SIG-M5 treated with dmso at 0.1 percent for 504 hours (cell line): Measurements from ENCODE around the gene SPECC1.
"Not testable (repeated sequence)": the region's sequence is repeated elsewhere in the genome, so short reads cannot be mapped to it uniquely, and the experiment has no call there.

ENCODE experiments used
- DNase-seq: peaks from one replicate; lab custom pipeline; 2025; ENCODE audit not compliant: unreplicated experiment; lab: John Stamatoyannopoulos, UW

Gene SPECC1

GRCh38 chr17:20071824-20072691 is 62.9 kb downstream of the SPECC1 start:
- DNase-seq: no peak

DNA sequence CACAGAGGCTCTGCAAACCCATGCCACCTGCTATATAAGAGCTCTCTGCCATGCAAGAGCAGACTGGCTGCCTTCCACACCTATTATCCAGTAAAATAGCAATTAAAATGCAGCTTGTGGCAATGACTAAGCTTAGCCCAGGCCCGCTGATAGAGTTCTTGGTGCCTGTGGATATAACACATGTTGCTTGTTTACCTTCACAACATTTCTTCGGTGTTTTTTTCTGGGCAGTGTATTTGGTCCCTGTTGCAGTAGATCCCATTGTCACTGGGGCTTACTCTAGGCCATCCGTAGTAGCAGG is 63.5 kb downstream of the SPECC1 start:
- no peak for DNase-seq

DNA sequence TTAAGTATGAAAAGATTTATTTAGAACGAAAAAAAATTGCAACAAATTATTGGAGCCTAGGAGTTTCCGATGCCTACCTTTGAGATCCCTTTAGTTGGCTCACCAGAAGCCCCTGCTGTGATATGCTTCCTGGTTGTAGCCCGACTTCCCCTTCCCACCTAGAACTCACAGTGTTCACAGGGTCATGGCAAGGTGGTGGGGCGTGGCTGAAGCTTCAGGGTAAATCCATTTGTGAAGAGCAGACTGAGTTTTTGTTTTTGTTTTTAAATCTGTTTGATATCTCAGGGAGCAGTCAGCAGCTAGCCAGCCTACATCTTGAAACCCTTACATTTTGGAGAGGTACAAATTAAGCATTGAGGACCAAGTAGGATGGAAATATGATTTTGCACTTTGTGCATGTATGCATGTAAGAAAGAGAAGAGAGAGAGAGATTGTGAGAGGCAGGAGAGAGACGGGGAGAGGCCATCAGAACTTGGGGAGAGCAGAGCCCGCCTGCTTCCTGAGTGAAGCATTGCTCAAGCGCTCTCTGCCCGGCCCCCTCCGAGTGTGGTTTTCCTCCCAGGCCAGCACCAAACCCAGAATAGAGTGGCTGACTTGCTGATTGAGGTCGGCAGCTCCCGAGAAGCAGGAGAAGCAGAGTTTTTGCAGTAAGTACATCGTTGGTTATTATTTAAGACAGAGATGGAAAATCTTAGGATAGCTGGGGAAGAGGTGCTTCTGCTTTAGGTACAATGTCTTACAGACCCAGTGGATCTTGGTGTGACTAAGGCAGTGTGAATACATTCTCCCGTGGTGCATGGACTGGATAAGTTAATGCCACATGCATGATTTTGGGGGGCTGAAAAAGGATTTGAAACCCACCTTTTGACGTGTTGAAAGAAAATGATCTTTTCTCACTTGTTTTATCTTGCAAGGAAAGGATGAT is 64.2 kb downstream of the SPECC1 start:
- DNase-seq: peak; percentile 95

DNA sequence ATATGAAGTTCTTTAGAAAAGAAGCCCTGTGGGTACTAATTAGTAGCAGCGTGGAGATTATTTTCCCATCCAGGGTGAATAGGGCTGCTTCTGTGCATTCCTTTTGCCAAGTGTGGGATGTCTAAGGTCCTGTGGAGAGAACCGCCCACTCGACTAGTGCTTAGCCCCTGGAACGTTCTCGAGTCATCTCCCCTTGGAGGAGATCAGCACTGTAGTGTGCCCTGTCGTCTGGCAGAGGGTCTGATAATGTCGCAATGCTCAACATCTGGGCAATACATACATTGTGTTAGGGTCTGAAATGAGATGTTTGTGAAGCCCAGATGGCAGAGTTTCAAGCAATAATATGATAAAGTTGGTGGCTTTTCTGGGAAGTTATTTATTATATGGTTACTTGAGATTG is 64.8 kb downstream of the SPECC1 start:
- peak; percentile 55 for DNase-seq

GRCh38 chr17:20074489-20074888 is 65.3 kb downstream of the SPECC1 start:
- peak; percentile 82 for DNase-seq

- not testable (repeated sequence) for DNase-seq
Measured at GRCh38 chr17:20076137-20076536, 67.0 kb downstream of the SPECC1 start.

DNA sequence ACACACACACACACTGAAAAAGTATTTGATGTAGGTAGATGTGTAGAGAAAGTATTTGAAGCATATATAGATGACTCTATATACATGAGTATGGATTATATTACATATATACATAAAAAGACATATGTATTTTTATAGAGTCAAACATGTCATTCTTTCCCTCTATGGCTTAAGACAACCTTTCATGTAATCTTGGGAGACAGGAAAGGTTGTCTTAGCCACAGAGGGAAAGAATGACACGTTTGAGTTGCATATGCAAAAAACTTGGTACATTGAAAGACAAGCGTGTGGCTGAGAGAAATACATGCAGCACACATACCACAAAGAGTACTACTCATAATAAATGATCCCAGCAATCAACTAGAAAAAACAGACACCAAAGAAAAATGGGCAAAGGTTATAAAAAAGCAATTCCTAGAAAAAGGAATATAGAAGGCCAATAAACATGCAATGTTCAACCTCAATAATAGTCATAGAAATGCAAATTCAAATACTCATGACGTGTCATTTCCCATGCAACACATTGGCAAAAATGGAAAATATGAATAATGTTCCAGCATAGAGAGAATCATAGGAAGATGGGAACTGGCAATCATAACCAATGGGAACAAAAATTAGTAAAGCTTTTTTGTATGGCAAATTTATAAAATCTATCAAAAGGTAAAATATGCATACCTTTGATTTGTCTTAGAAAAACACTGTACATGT is 69.0 kb downstream of the SPECC1 start:
- no peak for DNase-seq

DNA sequence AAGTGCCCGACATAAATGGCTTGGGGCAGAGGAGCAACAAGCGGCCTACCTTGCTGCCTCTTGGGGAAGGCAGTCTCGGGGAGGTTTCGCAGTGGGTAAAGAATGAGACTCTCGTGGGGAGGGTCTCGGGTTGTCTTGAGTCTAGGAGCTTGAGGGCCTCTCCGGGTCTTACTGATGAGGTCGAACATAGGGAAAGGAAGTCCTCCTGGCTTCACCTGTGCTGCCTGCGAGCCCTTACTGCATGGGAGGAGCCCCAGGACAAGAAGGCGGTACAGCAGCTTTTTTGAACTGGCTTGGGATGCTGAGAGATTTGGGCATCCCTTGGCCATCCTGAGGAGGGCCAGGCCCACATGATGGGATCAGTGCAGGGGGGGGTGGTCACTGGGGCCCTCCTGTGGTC is 71.4 kb downstream of the SPECC1 start:
- DNase-seq: no peak

DNA sequence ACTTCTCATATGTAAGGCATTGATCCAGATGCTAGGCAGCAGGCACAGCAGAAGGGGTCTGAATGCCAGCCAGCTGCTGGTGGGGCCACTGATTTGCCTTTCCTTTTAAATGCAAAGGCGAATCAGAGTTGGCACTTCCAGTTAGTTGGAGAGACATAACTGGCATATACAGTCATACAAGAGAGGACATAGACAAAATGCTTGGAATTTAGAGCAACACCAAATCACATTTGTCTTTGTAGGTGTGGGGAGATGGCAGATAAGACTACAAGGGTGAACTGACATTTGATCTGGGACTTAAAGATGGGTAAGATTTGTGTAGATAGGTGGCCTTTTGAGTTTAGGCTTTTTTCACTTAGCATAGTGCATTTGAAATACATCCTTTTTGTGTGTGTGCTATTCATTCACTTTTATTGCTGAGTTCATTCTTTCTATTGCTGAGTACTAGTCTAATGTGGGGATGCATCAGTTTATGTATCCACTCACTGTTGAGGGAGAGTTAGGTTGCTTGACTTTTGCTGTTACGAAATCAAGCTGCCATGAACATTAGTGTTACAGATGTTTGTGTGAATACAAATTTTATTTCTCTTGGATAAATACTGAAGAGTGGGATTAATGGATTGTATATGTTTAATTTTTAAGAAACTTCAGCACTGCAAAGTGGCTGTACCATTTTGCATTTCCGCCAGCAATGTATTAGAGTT is 74.1 kb downstream of the SPECC1 start:
- no peak for DNase-seq

- DNase-seq: no peak
Measured at GRCh38 chr17:20084621-20085282, 75.6 kb downstream of the SPECC1 start.

GRCh38 chr17:20085283-20085845 is 76.2 kb downstream of the SPECC1 start:
- DNase-seq: peak; percentile 7

- peak; percentile 21 for DNase-seq
Measured at GRCh38 chr17:20086416-20087076, 77.4 kb downstream of the SPECC1 start.

DNA sequence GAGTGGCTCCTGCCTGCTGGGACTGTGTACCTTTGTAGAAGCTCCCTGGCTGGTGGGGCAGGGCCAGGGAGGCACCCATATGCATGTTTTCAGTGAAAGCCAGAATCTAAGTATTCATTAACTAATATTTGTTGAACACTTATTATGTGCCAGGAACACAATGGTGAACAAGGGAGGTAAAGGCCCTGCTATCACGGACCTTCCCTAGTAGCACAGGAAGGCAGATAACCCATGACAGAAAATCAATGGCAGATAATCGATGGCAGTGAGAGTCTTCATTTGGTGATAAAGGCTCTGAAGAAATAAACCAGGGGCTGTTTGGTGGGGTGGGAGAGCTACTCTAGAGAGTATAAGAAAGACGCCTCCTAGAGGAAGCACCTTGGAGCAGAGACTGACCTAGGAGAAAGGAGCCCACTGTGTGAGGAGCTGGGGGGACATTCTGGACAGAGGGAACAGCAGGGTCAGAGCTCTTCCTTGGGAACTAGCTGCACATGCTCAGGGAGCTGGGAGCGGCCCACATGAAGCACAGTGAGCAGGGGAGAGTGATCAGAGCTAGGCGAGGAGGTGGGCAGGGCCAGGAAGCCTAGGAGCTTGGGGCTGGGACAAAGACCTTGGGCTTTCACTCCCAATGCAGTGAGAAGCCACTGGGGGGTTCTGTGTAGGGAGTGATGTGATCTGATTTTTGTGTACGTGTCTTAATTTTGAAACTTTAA is 78.5 kb downstream of the SPECC1 start:
- DNase-seq: no peak

DNA sequence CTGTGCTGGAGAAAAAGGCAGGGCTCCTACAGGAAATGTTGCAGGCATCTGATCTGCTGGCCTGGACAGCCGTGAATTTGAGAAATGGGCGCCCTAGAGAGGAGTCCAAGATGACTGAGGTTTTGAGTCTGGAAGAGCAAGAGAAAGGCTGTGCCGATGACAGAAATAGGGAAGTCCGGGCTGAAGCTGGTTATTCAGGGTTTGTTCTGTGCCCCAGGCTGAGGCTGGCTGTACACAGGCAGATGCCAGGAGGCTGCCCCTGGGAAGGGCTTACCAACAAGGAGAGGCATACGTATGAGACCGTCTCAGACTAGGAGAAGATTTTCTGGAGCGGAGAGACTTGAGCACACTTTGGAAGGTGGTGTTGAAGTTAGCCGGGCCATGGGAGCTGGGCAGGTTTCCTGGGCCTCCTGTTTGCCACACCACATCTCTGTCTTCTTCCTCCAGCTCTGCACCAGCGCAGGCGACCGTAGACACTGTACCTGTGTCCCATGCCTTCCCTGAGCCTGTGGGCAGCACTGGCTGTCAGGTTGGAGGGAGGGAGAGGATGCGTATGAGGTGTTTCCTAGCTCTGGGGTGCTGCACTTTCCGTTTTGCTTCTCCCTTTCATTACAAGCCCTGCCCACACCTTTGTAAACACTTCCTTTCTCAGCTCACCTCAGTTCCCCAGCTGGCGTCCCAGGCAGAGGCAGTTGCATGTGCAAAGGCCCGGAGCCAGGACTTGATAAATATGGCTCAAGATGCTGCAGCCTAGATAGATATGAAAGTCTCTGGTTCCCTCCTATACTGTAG is 80.8 kb downstream of the SPECC1 start:
- no peak for DNase-seq

GRCh38 chr17:20091174-20092029 is 82.2 kb downstream of the SPECC1 start:
- no peak for DNase-seq

- DNase-seq: no peak
Measured at GRCh38 chr17:20092261-20092867, 83.2 kb downstream of the SPECC1 start.
